A549 (cell line): ENCODE measurements around the gene SEC14L6. TPM values are rescaled to one million over a fixed set of nuclear protein-coding genes. Genes with fewer than 3 reads are reported as not detected.
A peak's percentile ranks its signal among the peaks of the same experiment; 100 is the strongest.

Source experiments
- ATAC-seq, 2 experiments: fragments of 200-7000 bp in 1 of 2; fragments of >200 bp in 1 of 2; cut with Nextera tagmentation in 1 of 2; cut with Tn5 transposase in 1 of 2; 3 replicates each; pipeline versions ENCODE4 v1.8.0 to v1.9.1; 2018 to 2020; ENCODE audit warnings: mild to moderate bottlenecking in 1 of 2, moderate library complexity in 1 of 2
- CTCF ChIA-PET: fragments of 300-600 bp; sonication (Branson Sonifier 250); formaldehyde crosslinking; extraction: SDS; loops from one replicate; lab custom pipeline; 2021; ENCODE audit warnings: antibody characterized with exemption, inconsistent platforms; lab: Yijun Ruan, JAX
- POLR2A ChIA-PET: fragments of 350-600 bp; formaldehyde crosslinking; extraction: SDS; loops from one replicate; lab custom pipeline; 2021; ENCODE audit warnings: antibody characterized with exemption, inconsistent platforms; lab: Yijun Ruan, JAX
- DNase-seq, 2 experiments: peaks; one replicate each; pipeline versions ENCODE4 v3.0.0 to v3.0.0-alpha.2; 2011 to 2016; ENCODE audit warnings: low read depth in 1 of 2, low spot score in 1 of 2
- FAIRE-seq: peaks from 2 replicates; lab custom pipeline; 2011; peaks lifted over from hg19 to GRCh38; lab: Jason Lieb, UNC
- H3K27ac ChIP-seq, 2 experiments: fragments of >200 bp; sonication (Bioruptor Twin); formaldehyde crosslinking; 3 replicates each; pipeline ENCODE4 v1.5.1; 2016 to 2017
- H3K4me1 ChIP-seq: fragments of >200 bp; sonication (Bioruptor Twin); formaldehyde crosslinking; 3 replicates; pipeline ENCODE4 v1.6.1; 2016
- H3K4me2 ChIP-seq: fragments of >200 bp; sonication (Bioruptor Twin); formaldehyde crosslinking; 3 replicates; pipeline ENCODE4 v1.6.1; 2016
- H3K4me3 ChIP-seq: fragments of >200 bp; sonication (Bioruptor Twin); formaldehyde crosslinking; 3 replicates; pipeline ENCODE4 v1.5.1; 2016
- H3K9me3 ChIP-seq: fragments of >200 bp; sonication (Bioruptor Twin); formaldehyde crosslinking; 3 replicates; pipeline ENCODE4 v1.6.1; 2016
- ATOH8 ChIP-seq: fragments of 250-450 bp; sonication (Bioruptor Pico); IDR thresholded peaks from 2 replicates; pipeline ENCODE4 v1.5.0; 2020; ENCODE audit warnings: low read depth, mild to moderate bottlenecking, moderate library complexity
- BCL3 ChIP-seq: fragments of >200 bp; sonication (Bioruptor Twin); formaldehyde crosslinking; IDR thresholded peaks from 3 replicates; pipeline ENCODE4 v1.6.1; 2016
- CBX2 ChIP-seq: fragments of 200-600 bp; sonication (generic); IDR thresholded peaks from 2 replicates; pipeline ENCODE4 v1.6.1; 2016; ENCODE audit warnings: low read depth, mild to moderate bottlenecking, borderline replicate concordance
- CBX8 ChIP-seq: fragments of 200-600 bp; sonication (generic); IDR thresholded peaks from 2 replicates; pipeline ENCODE4 v1.6.1; 2016
- CHD2 ChIP-seq: fragments of 150-350 bp; IDR thresholded peaks from 2 replicates; pipeline ENCODE4 v1.6.1; 2014; ENCODE audit warnings: low read length; ENCODE audit not compliant: partially characterized antibody
- CTCF ChIP-seq: fragments of >200 bp; sonication (Bioruptor Twin); formaldehyde crosslinking; IDR thresholded peaks from 3 replicates; pipeline ENCODE4 v1.5.1; 2016
- E2F6 ChIP-seq: IDR thresholded peaks from 2 replicates; pipeline ENCODE4 v1.6.1; 2012; ENCODE audit warnings: low read depth, borderline replicate concordance
- EP300 ChIP-seq, 2 experiments: fragments of >200 bp; sonication (Bioruptor Twin); formaldehyde crosslinking; IDR thresholded peaks; 2 replicates in 1 of 2; 3 replicates in 1 of 2; pipeline ENCODE4 v1.6.1; 2016 to 2017
- ESRRA ChIP-seq: fragments of 150-350 bp; IDR thresholded peaks from 2 replicates; pipeline ENCODE4 v1.6.1; 2014; ENCODE audit warnings: mild to moderate bottlenecking, low read length, borderline replicate concordance
- FOSB ChIP-seq: fragments of 250-450 bp; sonication (Bioruptor Pico); IDR thresholded peaks from 2 replicates; pipeline ENCODE4 v1.5.0; 2020; ENCODE audit warnings: mild to moderate bottlenecking, moderate library complexity
- FOSL2 ChIP-seq, 2 experiments: fragments of 450-650 bp in 1 of 2; fragments of >200 bp in 1 of 2; sonication (Bioruptor Twin) in 1 of 2; formaldehyde crosslinking; IDR thresholded peaks; 2 replicates each; pipeline versions ENCODE4 v1.5.0 to v1.6.1; 2016 to 2020; ENCODE audit warnings: mild to moderate bottlenecking in 1 of 2, moderate library complexity in 1 of 2
- GATA3 ChIP-seq: IDR thresholded peaks from 2 replicates; pipeline ENCODE4 v1.6.1; 2012; ENCODE audit warnings: borderline replicate concordance
- HDAC2 ChIP-seq: fragments of 200-600 bp; sonication (generic); IDR thresholded peaks from 2 replicates; pipeline ENCODE4 v1.6.1; 2016
- HEYL ChIP-seq: fragments of 250-450 bp; sonication (Bioruptor Pico); IDR thresholded peaks from 2 replicates; pipeline ENCODE4 v1.8.0; 2021; ENCODE audit warnings: mild to moderate bottlenecking, moderate library complexity
- JUN ChIP-seq, 2 experiments: fragments of >200 bp; sonication (Bioruptor Twin); formaldehyde crosslinking; IDR thresholded peaks; 2 replicates in 1 of 2; 3 replicates in 1 of 2; pipeline ENCODE4 v1.6.1; 2016 to 2017
- KDM5A ChIP-seq: fragments of 200-600 bp; sonication (generic); IDR thresholded peaks from 2 replicates; pipeline ENCODE4 v1.6.1; 2016; ENCODE audit warnings: antibody characterized with exemption, mild to moderate bottlenecking
- MAFK ChIP-seq: fragments of 450-650 bp; IDR thresholded peaks from 2 replicates; pipeline ENCODE4 v1.6.1; 2014; ENCODE audit not compliant: partially characterized antibody
- MAZ ChIP-seq: fragments of 150-350 bp; IDR thresholded peaks from 2 replicates; pipeline ENCODE4 v1.6.1; 2014; ENCODE audit warnings: antibody characterized with exemption, low read depth, low read length, borderline replicate concordance
- MYC ChIP-seq: IDR thresholded peaks from 2 replicates; pipeline ENCODE4 v1.6.1; 2012; ENCODE audit warnings: mild to moderate bottlenecking, inconsistent platforms, low read length, improper control_type of control experiment, borderline replicate concordance
- NPAS2 ChIP-seq: fragments of 250-450 bp; sonication (Bioruptor Pico); IDR thresholded peaks from 2 replicates; pipeline ENCODE4 v1.8.0; 2022; ENCODE audit warnings: mild to moderate bottlenecking, moderate library complexity, borderline replicate concordance
- RAD21 ChIP-seq, 2 experiments: fragments of >200 bp in 1 of 2; sonication (Bioruptor Twin) in 1 of 2; formaldehyde crosslinking in 1 of 2; IDR thresholded peaks in 1 of 2; conservative IDR thresholded peaks in 1 of 2; 2 replicates in 1 of 2; 3 replicates in 1 of 2; pipeline ENCODE4 v1.6.1; 2012 to 2018; ENCODE audit warnings: inconsistent platforms in 1 of 2
- RARB ChIP-seq: fragments of 250-450 bp; sonication (Bioruptor Pico); IDR thresholded peaks from 2 replicates; pipeline ENCODE4 v1.8.0; 2021; ENCODE audit warnings: mild to moderate bottlenecking, moderate library complexity
- RNF2 ChIP-seq: fragments of 200-600 bp; sonication (generic); IDR thresholded peaks from 2 replicates; pipeline ENCODE4 v1.6.1; 2016; ENCODE audit warnings: low read depth, mild to moderate bottlenecking, antibody characterized with exemption, moderate library complexity, borderline replicate concordance
- TFCP2L1 ChIP-seq: fragments of 250-450 bp; sonication (Bioruptor Pico); IDR thresholded peaks from 2 replicates; pipeline ENCODE4 v1.5.0; 2021; ENCODE audit warnings: mild to moderate bottlenecking
- USF2 ChIP-seq: fragments of 450-650 bp; IDR thresholded peaks from 2 replicates; pipeline ENCODE4 v1.6.1; 2014; ENCODE audit warnings: antibody characterized with exemption
- ZC3H11A ChIP-seq: fragments of 450-650 bp; IDR thresholded peaks from 2 replicates; pipeline ENCODE4 v1.6.1; 2014; ENCODE audit warnings: antibody characterized with exemption, mild to moderate bottlenecking
- ZSCAN20 ChIP-seq: fragments of 250-450 bp; sonication (Bioruptor Pico); IDR thresholded peaks from 2 replicates; pipeline ENCODE4 v1.8.0; 2022; ENCODE audit warnings: mild to moderate bottlenecking, moderate library complexity
- WGBS: methylation state at CpG from one replicate; pipeline ENCODE4 v1.1.6; 2017; ENCODE audit errors: missing lambda C conversion rate; 5-methylcytosine and 5-hydroxymethylcytosine counted together
- polyA plus RNA-seq, 4 experiments: library from polyadenylated mRNA; depleted of rRNA in 3 of 4; stranded (reverse); fragments of >200 nt; fragmentation: RNase III in 1 of 4; extraction: RNeasy Plus Mini Kit Qiagen cat#74134 plus additional on column Dnase treatment in 1 of 4; gene quantifications; 2 replicates in 3 of 4; 3 replicates in 1 of 4; pipeline ENCODE4 v1.2.3, GENCODE V29; 2011 to 2017

Gene SEC14L6
- polyA plus RNA-seq, 2 of the 4 experiments (the other 2 are of a cell fraction) = not detected

GRCh38 chr22:30586414-30586813, 39.9 kb upstream of the SEC14L6 start:
- Histone ChIP-seq H3K4me1 (peaks cover 8% of the 10 kb centered on the region; the same call in 2 of the 3 replicates), H3K9me3 (no peaks in the 10 kb centered on the region), H3K4me2 (no peak overlapping the region), H3K27ac (no peak overlapping the region), H3K4me3 (no peak overlapping the region)
- CTCF ChIA-PET = interaction anchor here (1.0 kb wide), 1 partner anchor 333 kb away, joined by 4 read pairs; no protein-coding TSS in a partner anchor
- FAIRE-seq = no peak
- POLR2A ChIA-PET = interaction anchor here (1.2 kb wide), 1 partner anchor 13 kb away, joined by 4 read pairs; no protein-coding TSS in a partner anchor
- no peak for TF ChIP-seq JUN (IDR thresholded peaks at IDR 0.05)
- no peak for TF ChIP-seq MAZ
- no peak for TF ChIP-seq E2F6
- TF ChIP-seq ZSCAN20 = no peak
- TF ChIP-seq CBX2 = no peak
- TF ChIP-seq ZC3H11A = no peak
- TF ChIP-seq ATOH8 (CRISPR knock-in tag) = no peak
- no peak for TF ChIP-seq KDM5A
- no peak for TF ChIP-seq CBX8
- TF ChIP-seq FOSB = no peak
- no peak for TF ChIP-seq MYC
- no peak for TF ChIP-seq EP300 (IDR thresholded peaks at IDR 0.05)
- TF ChIP-seq HDAC2 = no peak
- WGBS = 91% methylated on average over 8 of the region's 8 CpGs
- no peak for ATAC-seq
- no peak for DNase-seq

GRCh38 chr22:30584441-30584840, 37.9 kb upstream of the SEC14L6 start:
- POLR2A ChIA-PET = no interaction called here
- TF ChIP-seq CBX2 (no peak), ESRRA (no peak), RNF2 (no peak), GATA3 (no peak), CHD2 (no peak), USF2 (no peak), RAD21 (conservative IDR thresholded peaks at IDR 0.05 in 1 of 2, IDR thresholded peaks at IDR 0.05 in 1 of 2) (no peak), ATOH8 (CRISPR knock-in tag) (no peak), EP300 (IDR thresholded peaks at IDR 0.05) (no peak), HDAC2 (no peak), FOSL2 (IDR thresholded peaks at IDR 0.05) (no peak), FOSL2 (CRISPR knock-in tag; IDR thresholded peaks at IDR 0.05) (no peak), ZC3H11A (no peak), TFCP2L1 (CRISPR knock-in tag) (no peak), RARB (CRISPR knock-in tag) (no peak), E2F6 (no peak), CTCF (no peak), BCL3 (no peak), NPAS2 (CRISPR knock-in tag) (no peak), HEYL (CRISPR knock-in tag) (no peak), MAFK (no peak)
- ATAC-seq = peak in 1 of 2 experiments; percentile 15; a peak in 1 of 6 replicates

More at GRCh38 chr22:30584441-30584840, 37.9 kb upstream of the SEC14L6 start:
- FAIRE-seq = no peak
- CTCF ChIA-PET = no interaction called here
- Histone ChIP-seq H3K4me1 (no peaks in the 10 kb centered on the region), H3K27ac (no peak overlapping the region), H3K4me2 (no peak overlapping the region), H3K4me3 (no peak overlapping the region), H3K9me3 (no peaks in the 10 kb centered on the region)
- no peak for DNase-seq
- 94% methylated on average over 15 of the region's 15 CpGs for WGBS
